A549 (cell line): ENCODE results near the gene ZNF350. TPM values are rescaled to one million over a fixed set of nuclear protein-coding genes. Genes with fewer than 3 reads are reported as not detected.
"Not testable (repeated sequence)": the region's sequence is repeated elsewhere in the genome, so short reads cannot be mapped to it uniquely, and the experiment has no call there.

Experiments
- ATAC-seq, 2 experiments: fragments of 200-7000 bp in 1 of 2; fragments of >200 bp in 1 of 2; cut with Nextera tagmentation in 1 of 2; cut with Tn5 transposase in 1 of 2; 3 replicates each; pipeline versions ENCODE4 v1.8.0 to v1.9.1; 2018 to 2020; ENCODE audit warnings: mild to moderate bottlenecking in 1 of 2, moderate library complexity in 1 of 2
- CTCF ChIA-PET: fragments of 300-600 bp; sonication (Branson Sonifier 250); formaldehyde crosslinking; extraction: SDS; loops from one replicate; lab custom pipeline; 2021; ENCODE audit warnings: antibody characterized with exemption, inconsistent platforms; lab: Yijun Ruan, JAX
- POLR2A ChIA-PET: fragments of 350-600 bp; formaldehyde crosslinking; extraction: SDS; loops from one replicate; lab custom pipeline; 2021; ENCODE audit warnings: antibody characterized with exemption, inconsistent platforms; lab: Yijun Ruan, JAX
- DNase-seq, 2 experiments: peaks; one replicate each; pipeline versions ENCODE4 v3.0.0 to v3.0.0-alpha.2; 2011 to 2016; ENCODE audit warnings: low read depth in 1 of 2, low spot score in 1 of 2
- FAIRE-seq: peaks from 2 replicates; lab custom pipeline; 2011; peaks lifted over from hg19 to GRCh38; lab: Jason Lieb, UNC
- H3K27ac ChIP-seq, 2 experiments: fragments of >200 bp; sonication (Bioruptor Twin); formaldehyde crosslinking; 3 replicates each; pipeline ENCODE4 v1.5.1; 2016 to 2017
- H3K4me1 ChIP-seq: fragments of >200 bp; sonication (Bioruptor Twin); formaldehyde crosslinking; 3 replicates; pipeline ENCODE4 v1.6.1; 2016
- H3K4me2 ChIP-seq: fragments of >200 bp; sonication (Bioruptor Twin); formaldehyde crosslinking; 3 replicates; pipeline ENCODE4 v1.6.1; 2016
- H3K4me3 ChIP-seq: fragments of >200 bp; sonication (Bioruptor Twin); formaldehyde crosslinking; 3 replicates; pipeline ENCODE4 v1.5.1; 2016
- H3K9me3 ChIP-seq: fragments of >200 bp; sonication (Bioruptor Twin); formaldehyde crosslinking; 3 replicates; pipeline ENCODE4 v1.6.1; 2016
- BHLHE40 ChIP-seq: IDR thresholded peaks from 2 replicates; pipeline ENCODE4 v1.6.1; 2012; ENCODE audit warnings: low read depth, low read length, inconsistent platforms
- CBX8 ChIP-seq: fragments of 200-600 bp; sonication (generic); IDR thresholded peaks from 2 replicates; pipeline ENCODE4 v1.6.1; 2016
- CEBPB ChIP-seq, 2 experiments: fragments of >200 bp in 1 of 2; sonication (Bioruptor Twin) in 1 of 2; formaldehyde crosslinking in 1 of 2; IDR thresholded peaks; 2 replicates each; pipeline ENCODE4 v1.6.1; 2012 to 2016
- E2F6 ChIP-seq: IDR thresholded peaks from 2 replicates; pipeline ENCODE4 v1.6.1; 2012; ENCODE audit warnings: low read depth, borderline replicate concordance
- ELK1 ChIP-seq: fragments of 150-350 bp; IDR thresholded peaks from 2 replicates; pipeline ENCODE4 v1.6.1; 2014; ENCODE audit warnings: low read depth, mild to moderate bottlenecking, low read length
- FOXS1 ChIP-seq: fragments of 250-450 bp; sonication (Bioruptor Pico); IDR thresholded peaks from 2 replicates; pipeline ENCODE4 v1.5.0; 2020; ENCODE audit warnings: mild to moderate bottlenecking, moderate library complexity
- HOXB5 ChIP-seq: fragments of 250-450 bp; sonication (Bioruptor Pico); IDR thresholded peaks from 2 replicates; pipeline ENCODE4 v1.5.0; 2020; ENCODE audit warnings: mild to moderate bottlenecking, moderate library complexity
- MAX ChIP-seq: IDR thresholded peaks from 2 replicates; pipeline ENCODE4 v1.6.1; 2012
- MYC ChIP-seq: IDR thresholded peaks from 2 replicates; pipeline ENCODE4 v1.6.1; 2012; ENCODE audit warnings: mild to moderate bottlenecking, inconsistent platforms, low read length, improper control_type of control experiment, borderline replicate concordance
- PHF8 ChIP-seq: fragments of 200-600 bp; sonication (generic); IDR thresholded peaks from 2 replicates; pipeline ENCODE4 v1.6.1; 2016; ENCODE audit warnings: low read depth, mild to moderate bottlenecking, antibody characterized with exemption, moderate library complexity, borderline replicate concordance
- POLR2AphosphoS2 ChIP-seq: conservative IDR thresholded peaks from 2 replicates; pipeline ENCODE4 v1.6.1; 2012; ENCODE audit warnings: low read length, improper control_type of control experiment, inconsistent platforms
- RFX5 ChIP-seq: fragments of 450-650 bp; IDR thresholded peaks from 2 replicates; pipeline ENCODE4 v1.7.1; 2014; ENCODE audit warnings: antibody characterized with exemption, mild to moderate bottlenecking, moderate library complexity
- SMC3 ChIP-seq: fragments of >200 bp; sonication (Bioruptor Twin); formaldehyde crosslinking; IDR thresholded peaks from 3 replicates; pipeline ENCODE4 v1.6.1; 2018; ENCODE audit warnings: inconsistent platforms
- TFCP2L1 ChIP-seq: fragments of 250-450 bp; sonication (Bioruptor Pico); IDR thresholded peaks from 2 replicates; pipeline ENCODE4 v1.5.0; 2021; ENCODE audit warnings: mild to moderate bottlenecking
- ZFP36 ChIP-seq: fragments of 450-650 bp; IDR thresholded peaks from 2 replicates; pipeline ENCODE4 v1.6.1; 2014; ENCODE audit warnings: borderline replicate concordance; ENCODE audit not compliant: partially characterized antibody
- ZNF302 ChIP-seq: fragments of 250-450 bp; sonication (Bioruptor Pico); IDR thresholded peaks from 2 replicates; pipeline ENCODE4 v1.9.0; 2021; ENCODE audit warnings: inconsistent platforms, mild to moderate bottlenecking, moderate library complexity
- ZSCAN20 ChIP-seq: fragments of 250-450 bp; sonication (Bioruptor Pico); IDR thresholded peaks from 2 replicates; pipeline ENCODE4 v1.8.0; 2022; ENCODE audit warnings: mild to moderate bottlenecking, moderate library complexity
- WGBS: methylation state at CpG from one replicate; pipeline ENCODE4 v1.1.6; 2017; ENCODE audit errors: missing lambda C conversion rate; 5-methylcytosine and 5-hydroxymethylcytosine counted together
- polyA plus RNA-seq, 4 experiments: library from polyadenylated mRNA; depleted of rRNA in 3 of 4; stranded (reverse); fragments of >200 nt; fragmentation: RNase III in 1 of 4; extraction: RNeasy Plus Mini Kit Qiagen cat#74134 plus additional on column Dnase treatment in 1 of 4; gene quantifications; 2 replicates in 3 of 4; 3 replicates in 1 of 4; pipeline ENCODE4 v1.2.3, GENCODE V29; 2011 to 2017
- TF ChIP-seq, protein P1 (sequence below): fragments of 250-450 bp; sonication (Bioruptor Pico); IDR thresholded peaks from 2 replicates; pipeline ENCODE4 v1.5.0; 2021; ENCODE audit warnings: mild to moderate bottlenecking, moderate library complexity, borderline replicate concordance
- TF ChIP-seq, protein P2 (sequence below): IDR thresholded peaks from 2 replicates; pipeline ENCODE4 v1.6.1; 2012

The ZNF350 gene
- polyA plus RNA-seq, 2 of the 4 experiments (the other 2 are of a cell fraction) = 6.0 to 10.1 TPM

GRCh38 chr19:51983361-51983760 is 3.3 kb downstream of the ZNF350 start:
- ChIA-PET CTCF (interaction anchor here (1.1 kb wide), 1 partner anchor 362 kb away, joined by 3 read pairs; no protein-coding TSS in a partner anchor), POLR2A (no interaction called here)
- peaks cover 96% of the 10 kb centered on the region for H3K9me3 ChIP-seq
- no peak overlapping the region for H3K27ac ChIP-seq
- no peak overlapping the region for H3K4me3 ChIP-seq
- H3K4me1 ChIP-seq = no peaks in the 10 kb centered on the region
- H3K4me2 ChIP-seq = no peak overlapping the region
- no peak for FAIRE-seq
- WGBS = 79% methylated on average over 4 of the region's 4 CpGs
- no peak for ATAC-seq
- DNase-seq = no peak
- TF ChIP-seq SMC3 = no peak
- TF ChIP-seq E2F6 = no peak
- TF ChIP-seq MYC = no peak
- no peak for TF ChIP-seq HOXB5
- no peak for TF ChIP-seq TFCP2L1 (CRISPR knock-in tag)
- TF ChIP-seq ZFP36 = no peak
- TF ChIP-seq, protein P1, sequence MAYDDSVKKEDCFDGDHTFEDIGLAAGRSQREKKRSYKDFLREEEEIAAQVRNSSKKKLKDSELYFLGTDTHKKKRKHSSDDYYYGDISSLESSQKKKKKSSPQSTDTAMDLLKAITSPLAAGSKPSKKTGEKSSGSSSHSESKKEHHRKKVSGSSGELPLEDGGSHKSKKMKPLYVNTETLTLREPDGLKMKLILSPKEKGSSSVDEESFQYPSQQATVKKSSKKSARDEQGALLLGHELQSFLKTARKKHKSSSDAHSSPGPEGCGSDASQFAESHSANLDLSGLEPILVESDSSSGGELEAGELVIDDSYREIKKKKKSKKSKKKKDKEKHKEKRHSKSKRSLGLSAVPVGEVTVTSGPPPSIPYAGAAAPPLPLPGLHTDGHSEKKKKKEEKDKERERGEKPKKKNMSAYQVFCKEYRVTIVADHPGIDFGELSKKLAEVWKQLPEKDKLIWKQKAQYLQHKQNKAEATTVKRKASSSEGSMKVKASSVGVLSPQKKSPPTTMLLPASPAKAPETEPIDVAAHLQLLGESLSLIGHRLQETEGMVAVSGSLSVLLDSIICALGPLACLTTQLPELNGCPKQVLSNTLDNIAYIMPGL = no peak
- TF ChIP-seq, protein P2, sequence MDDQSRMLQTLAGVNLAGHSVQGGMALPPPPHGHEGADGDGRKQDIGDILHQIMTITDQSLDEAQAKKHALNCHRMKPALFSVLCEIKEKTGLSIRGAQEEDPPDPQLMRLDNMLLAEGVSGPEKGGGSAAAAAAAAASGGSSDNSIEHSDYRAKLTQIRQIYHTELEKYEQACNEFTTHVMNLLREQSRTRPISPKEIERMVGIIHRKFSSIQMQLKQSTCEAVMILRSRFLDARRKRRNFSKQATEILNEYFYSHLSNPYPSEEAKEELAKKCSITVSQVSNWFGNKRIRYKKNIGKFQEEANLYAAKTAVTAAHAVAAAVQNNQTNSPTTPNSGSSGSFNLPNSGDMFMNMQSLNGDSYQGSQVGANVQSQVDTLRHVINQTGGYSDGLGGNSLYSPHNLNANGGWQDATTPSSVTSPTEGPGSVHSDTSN = no peak
- TF ChIP-seq FOXS1 (CRISPR knock-in tag) = no peak
- TF ChIP-seq PHF8 = no peak
- no peak for TF ChIP-seq ZNF302 (CRISPR knock-in tag)
- TF ChIP-seq ZSCAN20 = no peak
- TF ChIP-seq CBX8 = no peak
- no peak for TF ChIP-seq MAX
- TF ChIP-seq ELK1 = no peak
- TF ChIP-seq RFX5 = no peak
- TF ChIP-seq POLR2AphosphoS2 = no peak

GRCh38 chr19:51980926-51981325 is 5.7 kb downstream of the ZNF350 start:
- ATAC-seq, H3K27ac ChIP-seq, H3K4me2 ChIP-seq, POLR2A ChIA-PET, H3K4me3 ChIP-seq, FAIRE-seq, DNase-seq, CTCF ChIA-PET, H3K4me1 ChIP-seq: not testable (repeated sequence)
- peaks cover 96% of the 10 kb centered on the region for H3K9me3 ChIP-seq
- WGBS = 78% methylated on average over 6 of the region's 6 CpGs

DNA sequence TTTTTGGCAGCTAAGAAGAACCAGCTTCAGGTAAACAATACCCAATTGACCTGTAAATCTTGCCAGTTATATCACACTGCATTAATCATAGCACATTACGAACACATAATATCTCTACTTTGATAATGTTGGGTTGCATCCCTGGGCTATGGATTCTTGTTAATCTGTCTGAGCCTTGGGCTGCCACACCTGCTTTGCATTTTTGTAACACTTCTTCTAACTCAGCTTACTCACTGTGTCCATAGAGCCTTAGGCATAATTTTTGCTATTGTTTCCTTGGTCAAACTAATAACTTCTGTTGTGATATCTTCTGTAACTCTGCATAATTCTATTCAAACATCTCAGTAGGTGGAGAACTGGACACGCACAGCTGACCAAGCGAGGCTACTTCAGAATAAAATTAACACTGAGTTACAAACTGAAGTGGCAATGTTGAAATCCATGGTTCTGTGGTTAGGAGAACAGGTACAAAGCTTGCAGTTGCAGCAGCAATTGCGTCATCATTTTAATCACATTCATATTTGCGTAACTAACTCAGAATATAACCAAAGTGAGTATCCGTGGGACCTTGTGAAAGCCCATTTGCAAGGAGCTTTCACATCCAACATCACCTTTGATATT is 6.4 kb downstream of the ZNF350 start:
- ATAC-seq = no peak

More for the DNA sequence above, 6.4 kb downstream of the ZNF350 start:
- DNase-seq = no peak
- TF ChIP-seq BHLHE40 = no peak
- TF ChIP-seq CEBPB (IDR thresholded peaks at IDR 0.05) = peak in 1 of 2 experiments; percentile 28; a peak in 1 of 4 replicates
- TF ChIP-seq, all 56 proteins: peak for 1
- FAIRE-seq = no peak
- ChIA-PET CTCF (no interaction called here), POLR2A (no interaction called here)
- H3K9me3 ChIP-seq = peaks cover 93% of the 10 kb centered on the region
- no peaks in the 10 kb centered on the region for H3K4me1 ChIP-seq
- no peak overlapping the region for H3K27ac ChIP-seq
- no peak overlapping the region for H3K4me3 ChIP-seq
- H3K4me2 ChIP-seq = no peak overlapping the region
- WGBS = 77% methylated on average over 6 of the region's 6 CpGs
